ENCODE measurements around the gene NOP9. TPM values are rescaled to one million over a fixed set of nuclear protein-coding genes. Genes with fewer than 3 reads are reported as not detected.

NOP9 gene
- total RNA-seq, 1 experiment from 2014 or later = 25.3 TPM

DNA sequence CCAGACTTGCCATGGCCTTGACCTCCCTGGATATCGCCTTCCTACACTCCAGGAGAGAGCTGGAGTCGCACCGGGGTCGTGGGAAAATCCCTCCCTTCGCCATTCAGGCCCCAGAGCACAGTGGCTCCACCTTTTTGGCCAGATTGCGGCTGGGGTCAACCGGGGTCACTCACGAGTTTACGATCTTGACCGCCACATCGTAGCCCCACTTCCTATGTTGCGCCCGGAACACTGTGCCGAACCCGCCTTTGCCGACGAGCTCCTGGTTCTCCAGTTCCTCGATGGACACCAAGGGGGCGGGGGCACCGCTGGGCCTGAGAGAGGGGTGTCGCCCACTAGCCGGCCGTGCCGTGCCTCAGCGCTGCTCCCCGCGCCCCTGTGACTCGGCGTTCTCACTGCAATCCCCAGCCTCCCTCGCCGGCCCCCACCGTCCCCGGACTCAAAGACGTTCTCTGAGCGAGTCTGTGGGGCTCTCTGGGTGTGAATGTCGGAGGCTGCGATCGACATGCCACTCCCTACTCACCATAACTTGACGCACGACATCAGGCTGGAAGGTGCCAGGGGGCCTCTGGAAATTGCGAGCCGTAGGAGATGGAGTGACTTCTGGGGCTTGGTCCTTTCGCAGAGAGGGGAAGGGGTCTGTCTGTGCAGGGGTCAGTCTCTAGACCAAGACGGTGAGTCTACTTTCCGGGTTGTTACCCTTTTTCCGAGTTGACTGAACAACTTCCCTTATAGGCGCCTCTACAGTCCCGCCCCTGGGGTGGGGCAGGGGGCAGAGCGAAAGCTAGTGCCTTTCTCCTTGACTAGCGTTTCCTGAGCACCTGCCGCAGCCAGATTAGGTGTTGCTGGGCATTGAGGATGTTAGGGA lies 39.9 kb downstream of the NOP9 start, which contains the start of gene RIPK3:
RIPK3 (minus strand) TSS at position 708 of the 868 bp plus-strand sequence; CDS start at position 543, 165 bp downstream.
- no peak within 1 kb of the TSS for H3K4me3 ChIP-seq (ENCODE audit: low read depth in 2 of 2, low read length in 2 of 2)
- H3K27ac ChIP-seq (ENCODE audit: low read length) = no peak within 1 kb of the TSS
- POLR2A ChIA-PET = no interaction called here
- DNase-seq (ENCODE audit: low read depth, low spot score) (no peak), ATAC-seq (no peak)
- H3K9me3 ChIP-seq (ENCODE audit: control insufficient read depth, insufficient read depth, low read depth, low read length) = no peaks in the 10 kb centered on the region
- H3K36me3 ChIP-seq (ENCODE audit: control insufficient read depth, insufficient read depth, low read length) = no peaks in the 10 kb centered on the region
- no TSS peak for BruUV-seq (replicated peaks)
- TF ChIP-seq, protein P1, sequence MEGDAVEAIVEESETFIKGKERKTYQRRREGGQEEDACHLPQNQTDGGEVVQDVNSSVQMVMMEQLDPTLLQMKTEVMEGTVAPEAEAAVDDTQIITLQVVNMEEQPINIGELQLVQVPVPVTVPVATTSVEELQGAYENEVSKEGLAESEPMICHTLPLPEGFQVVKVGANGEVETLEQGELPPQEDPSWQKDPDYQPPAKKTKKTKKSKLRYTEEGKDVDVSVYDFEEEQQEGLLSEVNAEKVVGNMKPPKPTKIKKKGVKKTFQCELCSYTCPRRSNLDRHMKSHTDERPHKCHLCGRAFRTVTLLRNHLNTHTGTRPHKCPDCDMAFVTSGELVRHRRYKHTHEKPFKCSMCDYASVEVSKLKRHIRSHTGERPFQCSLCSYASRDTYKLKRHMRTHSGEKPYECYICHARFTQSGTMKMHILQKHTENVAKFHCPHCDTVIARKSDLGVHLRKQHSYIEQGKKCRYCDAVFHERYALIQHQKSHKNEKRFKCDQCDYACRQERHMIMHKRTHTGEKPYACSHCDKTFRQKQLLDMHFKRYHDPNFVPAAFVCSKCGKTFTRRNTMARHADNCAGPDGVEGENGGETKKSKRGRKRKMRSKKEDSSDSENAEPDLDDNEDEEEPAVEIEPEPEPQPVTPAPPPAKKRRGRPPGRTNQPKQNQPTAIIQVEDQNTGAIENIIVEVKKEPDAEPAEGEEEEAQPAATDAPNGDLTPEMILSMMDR (IDR thresholded peaks at IDR 0.05) = no peak
- TF ChIP-seq TCF7L2 (IDR thresholded peaks at IDR 0.05; ENCODE audit: low read depth, low read length) = no peak
- no peak for TF ChIP-seq SIN3A (IDR thresholded peaks at IDR 0.05; ENCODE audit: borderline replicate concordance, insufficient read depth, low read depth, low read length)
- TF ChIP-seq, protein P2, sequence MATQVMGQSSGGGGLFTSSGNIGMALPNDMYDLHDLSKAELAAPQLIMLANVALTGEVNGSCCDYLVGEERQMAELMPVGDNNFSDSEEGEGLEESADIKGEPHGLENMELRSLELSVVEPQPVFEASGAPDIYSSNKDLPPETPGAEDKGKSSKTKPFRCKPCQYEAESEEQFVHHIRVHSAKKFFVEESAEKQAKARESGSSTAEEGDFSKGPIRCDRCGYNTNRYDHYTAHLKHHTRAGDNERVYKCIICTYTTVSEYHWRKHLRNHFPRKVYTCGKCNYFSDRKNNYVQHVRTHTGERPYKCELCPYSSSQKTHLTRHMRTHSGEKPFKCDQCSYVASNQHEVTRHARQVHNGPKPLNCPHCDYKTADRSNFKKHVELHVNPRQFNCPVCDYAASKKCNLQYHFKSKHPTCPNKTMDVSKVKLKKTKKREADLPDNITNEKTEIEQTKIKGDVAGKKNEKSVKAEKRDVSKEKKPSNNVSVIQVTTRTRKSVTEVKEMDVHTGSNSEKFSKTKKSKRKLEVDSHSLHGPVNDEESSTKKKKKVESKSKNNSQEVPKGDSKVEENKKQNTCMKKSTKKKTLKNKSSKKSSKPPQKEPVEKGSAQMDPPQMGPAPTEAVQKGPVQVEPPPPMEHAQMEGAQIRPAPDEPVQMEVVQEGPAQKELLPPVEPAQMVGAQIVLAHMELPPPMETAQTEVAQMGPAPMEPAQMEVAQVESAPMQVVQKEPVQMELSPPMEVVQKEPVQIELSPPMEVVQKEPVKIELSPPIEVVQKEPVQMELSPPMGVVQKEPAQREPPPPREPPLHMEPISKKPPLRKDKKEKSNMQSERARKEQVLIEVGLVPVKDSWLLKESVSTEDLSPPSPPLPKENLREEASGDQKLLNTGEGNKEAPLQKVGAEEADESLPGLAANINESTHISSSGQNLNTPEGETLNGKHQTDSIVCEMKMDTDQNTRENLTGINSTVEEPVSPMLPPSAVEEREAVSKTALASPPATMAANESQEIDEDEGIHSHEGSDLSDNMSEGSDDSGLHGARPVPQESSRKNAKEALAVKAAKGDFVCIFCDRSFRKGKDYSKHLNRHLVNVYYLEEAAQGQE (IDR thresholded peaks at IDR 0.05; ENCODE audit: insufficient read depth in 1 of 2, low read depth in 2 of 2, low read length in 1 of 2) = no peak
- TF ChIP-seq POLR2AphosphoS5 (IDR thresholded peaks at IDR 0.05; ENCODE audit: low read depth, low read length) = no peak
- no peaks in the 10 kb centered on the region for H3K4me1 ChIP-seq (ENCODE audit: control insufficient read depth, insufficient read depth, low read length)
- CTCF ChIA-PET = interaction anchor here (0.5 kb wide), 1 partner anchor 95 kb away, joined by 3 read pairs; no protein-coding TSS in a partner anchor
- H3K27me3 ChIP-seq (ENCODE audit: control insufficient read depth, insufficient read depth, low read length) = no peaks in the 10 kb centered on the region; the same call in 1 of the 2 replicates
- intact Hi-C loops (cut with micrococcal nuclease; ENCODE audit: unreplicated experiment) = no loop called here
- in situ Hi-C loops (cut with HindIII; ENCODE audit: low pct_unique_long_range_greater_than_20kb, low sequenced_read_pairs) = loop anchor here (10.0 kb wide), 1 partner anchor 95 kb away; no protein-coding TSS in a partner anchor

DNA sequence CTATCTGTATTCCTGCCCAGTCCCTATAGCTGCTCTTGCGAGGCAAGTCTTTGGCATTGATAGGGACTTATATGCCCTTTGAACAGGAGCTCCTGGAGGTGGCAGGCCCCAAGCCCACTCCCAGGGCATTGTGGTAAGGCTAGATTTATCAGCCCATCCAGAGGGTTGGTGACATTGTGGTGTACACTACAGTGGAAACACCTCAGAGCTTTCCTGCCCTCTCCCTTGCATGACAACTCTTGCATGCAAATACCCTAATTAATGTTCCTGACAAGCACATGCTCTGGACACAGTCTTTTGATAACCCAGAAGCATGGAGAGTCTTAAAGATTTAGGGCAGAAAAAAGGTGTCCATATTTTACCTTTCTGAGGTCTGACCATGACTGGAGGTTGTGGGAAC lies 41.0 kb downstream of the NOP9 start:
- Histone ChIP-seq H3K36me3 (ENCODE audit: control insufficient read depth, insufficient read depth, low read length) (no peaks in the 10 kb centered on the region), H3K9me3 (ENCODE audit: control insufficient read depth, insufficient read depth, low read depth, low read length) (no peaks in the 10 kb centered on the region), H3K27ac (ENCODE audit: low read length) (no peak overlapping the region), H3K4me3 (ENCODE audit: low read depth in 2 of 2, low read length in 2 of 2) (no peak overlapping the region), H3K4me1 (ENCODE audit: control insufficient read depth, insufficient read depth, low read length) (no peaks in the 10 kb centered on the region), H3K27me3 (ENCODE audit: control insufficient read depth, insufficient read depth, low read length) (no peaks in the 10 kb centered on the region; the same call in 1 of the 2 replicates)
- in situ Hi-C loops (cut with HindIII; ENCODE audit: low pct_unique_long_range_greater_than_20kb, low sequenced_read_pairs) (no loop called here), intact Hi-C loops (cut with micrococcal nuclease; ENCODE audit: unreplicated experiment) (no loop called here)
- DNase-seq (ENCODE audit: low read depth, low spot score) (no peak), ATAC-seq (no peak)
- CTCF ChIA-PET = no interaction called here
- no TSS peak for BruUV-seq (replicated peaks)
- TF ChIP-seq, protein P1 (IDR thresholded peaks at IDR 0.05) = no peak
- no peak for TF ChIP-seq SIN3A (IDR thresholded peaks at IDR 0.05; ENCODE audit: borderline replicate concordance, insufficient read depth, low read depth, low read length)
- TF ChIP-seq TCF7L2 (IDR thresholded peaks at IDR 0.05; ENCODE audit: low read depth, low read length) = no peak
- TF ChIP-seq, protein P2 (IDR thresholded peaks at IDR 0.05; ENCODE audit: insufficient read depth in 1 of 2, low read depth in 2 of 2, low read length in 1 of 2) = no peak
- TF ChIP-seq POLR2AphosphoS5 (IDR thresholded peaks at IDR 0.05; ENCODE audit: low read depth, low read length) = no peak
- POLR2A ChIA-PET = interaction anchor here (0.5 kb wide), 1 partner anchor 60 kb away, joined by 19 read pairs; no protein-coding TSS in a partner anchor
